ENCODE data around the gene TRPV3.

DNA sequence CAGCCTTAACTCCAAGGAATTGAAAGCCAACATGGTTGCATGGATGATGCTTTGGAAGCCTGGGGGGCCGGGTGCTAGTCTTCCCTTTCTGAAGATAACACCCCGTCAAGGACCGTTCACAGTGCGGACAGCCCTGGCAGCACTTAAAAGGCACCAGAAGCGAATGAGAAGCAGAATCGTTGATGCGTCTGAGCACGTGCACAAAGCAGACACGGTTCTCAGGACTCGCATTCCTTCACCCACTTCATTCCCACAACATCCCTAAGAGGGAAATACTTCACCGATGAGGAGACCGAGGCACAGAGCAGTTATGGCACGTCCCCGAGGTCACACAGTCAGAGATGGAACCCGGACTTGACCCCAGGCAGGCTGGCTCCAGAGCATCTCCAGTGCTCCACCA, 37.4 kb upstream of the TRPV3 start:
- TF ChIP-seq, protein P1, sequence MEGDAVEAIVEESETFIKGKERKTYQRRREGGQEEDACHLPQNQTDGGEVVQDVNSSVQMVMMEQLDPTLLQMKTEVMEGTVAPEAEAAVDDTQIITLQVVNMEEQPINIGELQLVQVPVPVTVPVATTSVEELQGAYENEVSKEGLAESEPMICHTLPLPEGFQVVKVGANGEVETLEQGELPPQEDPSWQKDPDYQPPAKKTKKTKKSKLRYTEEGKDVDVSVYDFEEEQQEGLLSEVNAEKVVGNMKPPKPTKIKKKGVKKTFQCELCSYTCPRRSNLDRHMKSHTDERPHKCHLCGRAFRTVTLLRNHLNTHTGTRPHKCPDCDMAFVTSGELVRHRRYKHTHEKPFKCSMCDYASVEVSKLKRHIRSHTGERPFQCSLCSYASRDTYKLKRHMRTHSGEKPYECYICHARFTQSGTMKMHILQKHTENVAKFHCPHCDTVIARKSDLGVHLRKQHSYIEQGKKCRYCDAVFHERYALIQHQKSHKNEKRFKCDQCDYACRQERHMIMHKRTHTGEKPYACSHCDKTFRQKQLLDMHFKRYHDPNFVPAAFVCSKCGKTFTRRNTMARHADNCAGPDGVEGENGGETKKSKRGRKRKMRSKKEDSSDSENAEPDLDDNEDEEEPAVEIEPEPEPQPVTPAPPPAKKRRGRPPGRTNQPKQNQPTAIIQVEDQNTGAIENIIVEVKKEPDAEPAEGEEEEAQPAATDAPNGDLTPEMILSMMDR (IDR thresholded peaks at IDR 0.05; ENCODE audit: low read length) = no peak
- no peak for TF ChIP-seq EZH2 (IDR thresholded peaks at IDR 0.05; ENCODE audit: borderline replicate concordance, low read length)
